ENCODE data around the gene NBEA.

NBEA gene

DNA sequence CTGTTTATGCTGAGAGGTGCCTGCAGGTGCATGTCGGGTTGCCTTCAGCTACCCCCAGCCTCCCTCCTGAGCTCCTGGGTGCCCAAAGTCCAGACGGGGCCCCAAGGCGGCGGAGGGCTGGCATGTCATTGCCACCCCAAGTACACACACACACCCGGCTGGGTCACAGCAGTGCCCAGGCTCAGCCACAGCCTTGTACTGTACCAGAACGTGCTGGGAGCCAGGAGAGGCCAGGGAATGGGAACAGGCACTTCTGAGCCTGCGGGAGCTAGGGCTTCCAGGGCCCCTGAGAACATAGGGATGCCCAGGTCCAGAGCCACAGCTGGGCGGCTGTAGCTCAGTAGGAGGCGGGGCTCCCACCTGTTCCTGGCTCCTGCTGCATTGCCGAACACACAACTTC, 585.4 kb downstream of the NBEA start:
- H3K36me3 ChIP-seq (ENCODE audit: insufficient read depth, low read length): no peaks in the 10 kb centered on the region

GRCh38 chr13:35530147-35530546, 588.1 kb downstream of the NBEA start:
- no peak overlapping the region for H3K27ac ChIP-seq (ENCODE audit: low read depth, low read length)
- H2AFZ ChIP-seq (ENCODE audit: low read length, unreplicated experiment): no peak overlapping the region
- H3K4me1 ChIP-seq (ENCODE audit: control insufficient read depth, insufficient read depth, low read length, unreplicated experiment): no peaks in the 10 kb centered on the region
- H3K36me3 ChIP-seq (ENCODE audit: insufficient read depth, low read length): no peaks in the 10 kb centered on the region
- H3K4me3 ChIP-seq (ENCODE audit: low read depth, low read length): no peak overlapping the region
- no peaks in the 10 kb centered on the region for H3K27me3 ChIP-seq (ENCODE audit: insufficient read depth, low read length)
- H3K79me2 ChIP-seq (ENCODE audit: control insufficient read depth, insufficient read depth, low read length, unreplicated experiment): no peaks in the 10 kb centered on the region

More for the DNA sequence above, 585.4 kb downstream of the NBEA start:
- H3K27ac ChIP-seq (ENCODE audit: low read depth, low read length): no peak overlapping the region
- no peaks in the 10 kb centered on the region for H3K4me1 ChIP-seq (ENCODE audit: control insufficient read depth, insufficient read depth, low read length, unreplicated experiment)
- H3K27me3 ChIP-seq (ENCODE audit: insufficient read depth, low read length): no peaks in the 10 kb centered on the region
- no peaks in the 10 kb centered on the region for H3K79me2 ChIP-seq (ENCODE audit: control insufficient read depth, insufficient read depth, low read length, unreplicated experiment)
- no peak overlapping the region for H3K4me3 ChIP-seq (ENCODE audit: low read depth, low read length)
- H2AFZ ChIP-seq (ENCODE audit: low read length, unreplicated experiment): no peak overlapping the region

- no peaks in the 10 kb centered on the region for H3K27me3 ChIP-seq (ENCODE audit: insufficient read depth, low read length)
- no peak overlapping the region for H3K4me3 ChIP-seq (ENCODE audit: low read depth, low read length)
- no peaks in the 10 kb centered on the region for H3K4me1 ChIP-seq (ENCODE audit: control insufficient read depth, insufficient read depth, low read length, unreplicated experiment)
- H2AFZ ChIP-seq (ENCODE audit: low read length, unreplicated experiment): no peak overlapping the region
- no peak overlapping the region for H3K27ac ChIP-seq (ENCODE audit: low read depth, low read length)
- H3K36me3 ChIP-seq (ENCODE audit: insufficient read depth, low read length): no peaks in the 10 kb centered on the region
- H3K79me2 ChIP-seq (ENCODE audit: control insufficient read depth, insufficient read depth, low read length, unreplicated experiment): no peaks in the 10 kb centered on the region
These were observed 588.5 kb downstream of the NBEA start for GRCh38 chr13:35530581-35530980.

DNA sequence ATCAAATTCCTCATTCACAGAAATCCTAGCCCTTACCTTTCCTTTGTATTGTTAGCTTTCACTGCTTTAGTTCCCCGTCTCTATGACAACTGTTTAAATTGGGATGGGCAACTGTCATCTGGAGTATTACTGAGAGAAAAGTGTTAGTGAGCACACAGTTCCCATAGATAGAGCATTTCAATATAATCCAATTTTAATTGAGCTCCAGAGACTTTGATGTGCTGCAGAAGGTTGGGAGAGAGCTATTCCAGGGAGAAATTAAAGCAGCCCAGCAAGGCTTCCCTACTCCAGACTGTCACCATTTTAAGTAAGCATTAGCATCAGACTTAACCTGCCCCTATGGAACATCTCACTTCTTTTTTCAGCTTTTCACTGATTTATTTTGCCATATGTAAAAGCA, 589.5 kb downstream of the NBEA start:
- no peaks in the 10 kb centered on the region for H3K4me1 ChIP-seq (ENCODE audit: control insufficient read depth, insufficient read depth, low read length, unreplicated experiment)
- H2AFZ ChIP-seq (ENCODE audit: low read length, unreplicated experiment): no peak overlapping the region
- H3K27me3 ChIP-seq (ENCODE audit: insufficient read depth, low read length): no peaks in the 10 kb centered on the region
- H3K27ac ChIP-seq (ENCODE audit: low read depth, low read length): no peak overlapping the region
- no peaks in the 10 kb centered on the region for H3K36me3 ChIP-seq (ENCODE audit: insufficient read depth, low read length)
- no peaks in the 10 kb centered on the region for H3K79me2 ChIP-seq (ENCODE audit: control insufficient read depth, insufficient read depth, low read length, unreplicated experiment)
- no peak overlapping the region for H3K4me3 ChIP-seq (ENCODE audit: low read depth, low read length)

DNA sequence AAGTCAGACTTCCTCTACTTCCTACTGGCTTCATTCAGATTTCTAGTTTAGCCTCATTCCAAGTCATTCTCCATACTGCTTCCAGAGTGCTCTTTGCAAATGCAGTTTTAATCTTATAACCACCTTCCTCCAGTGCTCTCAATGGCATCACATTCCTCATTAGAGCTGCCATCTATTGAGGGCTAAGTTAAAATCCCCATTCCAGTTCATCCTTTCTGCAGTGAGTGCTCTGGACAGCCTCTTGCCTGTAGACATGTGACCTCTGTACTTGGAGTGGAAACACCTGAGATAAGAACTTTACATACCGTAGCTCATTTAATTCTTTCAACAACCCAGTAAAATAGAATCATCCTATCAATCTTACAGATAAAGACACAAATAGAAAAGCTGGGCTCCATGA, 592.3 kb downstream of the NBEA start:
- Histone ChIP-seq H3K4me3 (ENCODE audit: low read depth, low read length) (no peak overlapping the region), H3K4me1 (ENCODE audit: control insufficient read depth, insufficient read depth, low read length, unreplicated experiment) (no peaks in the 10 kb centered on the region), H3K27ac (ENCODE audit: low read depth, low read length) (no peak overlapping the region), H3K36me3 (ENCODE audit: insufficient read depth, low read length) (no peaks in the 10 kb centered on the region), H3K27me3 (ENCODE audit: insufficient read depth, low read length) (no peaks in the 10 kb centered on the region), H2AFZ (ENCODE audit: low read length, unreplicated experiment) (no peak overlapping the region), H3K79me2 (ENCODE audit: control insufficient read depth, insufficient read depth, low read length, unreplicated experiment) (no peaks in the 10 kb centered on the region)

DNA sequence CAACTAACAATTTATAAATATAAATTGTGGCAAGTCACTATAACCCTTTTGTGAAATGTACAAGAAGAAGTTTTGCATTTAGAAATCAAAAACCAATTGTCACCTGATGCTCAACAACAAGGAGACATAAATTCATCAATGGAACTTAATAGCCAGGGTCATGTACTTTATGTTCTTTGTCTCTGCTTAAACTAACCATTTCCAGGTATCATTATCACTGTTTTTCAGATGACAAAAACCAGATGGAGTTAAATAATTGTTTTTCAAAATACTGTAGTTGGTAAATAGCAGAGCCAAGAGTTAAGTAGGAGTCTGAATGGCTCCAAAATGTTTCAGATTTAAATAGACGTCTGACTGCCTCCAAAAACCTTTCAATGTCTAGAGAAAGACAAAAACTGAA, 606.7 kb downstream of the NBEA start:
- Histone ChIP-seq H2AFZ (ENCODE audit: low read length, unreplicated experiment) (no peak overlapping the region), H3K27ac (ENCODE audit: low read depth, low read length) (no peak overlapping the region), H3K4me3 (ENCODE audit: low read depth, low read length) (no peak overlapping the region), H3K79me2 (ENCODE audit: control insufficient read depth, insufficient read depth, low read length, unreplicated experiment) (no peaks in the 10 kb centered on the region), H3K27me3 (ENCODE audit: insufficient read depth, low read length) (no peaks in the 10 kb centered on the region), H3K4me1 (ENCODE audit: control insufficient read depth, insufficient read depth, low read length, unreplicated experiment) (peaks cover 36% of the 10 kb centered on the region), H3K36me3 (ENCODE audit: insufficient read depth, low read length) (no peaks in the 10 kb centered on the region)

DNA sequence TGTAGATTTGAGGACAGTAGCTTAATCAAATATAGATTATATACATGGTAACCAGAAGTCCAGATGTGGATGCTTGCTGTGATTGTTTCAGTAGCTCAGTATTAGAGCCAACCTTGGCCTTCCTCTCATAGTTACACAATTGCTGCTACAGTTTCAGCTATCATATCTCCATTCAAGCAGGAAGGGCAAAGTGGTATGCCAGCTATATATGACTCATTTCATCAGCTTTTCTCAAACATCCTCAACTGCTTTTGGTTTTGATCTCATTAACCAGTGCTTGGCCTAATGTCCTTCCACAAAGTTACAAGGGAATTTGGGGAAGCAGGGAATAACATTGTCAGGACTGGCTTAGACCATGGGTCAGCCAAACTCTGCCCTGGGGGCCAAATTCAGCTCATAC, 607.4 kb downstream of the NBEA start:
- Histone ChIP-seq H2AFZ (ENCODE audit: low read length, unreplicated experiment) (no peak overlapping the region), H3K4me3 (ENCODE audit: low read depth, low read length) (no peak overlapping the region), H3K27ac (ENCODE audit: low read depth, low read length) (peak overlapping the region; percentile 36), H3K4me1 (ENCODE audit: control insufficient read depth, insufficient read depth, low read length, unreplicated experiment) (peaks cover 43% of the 10 kb centered on the region), H3K79me2 (ENCODE audit: control insufficient read depth, insufficient read depth, low read length, unreplicated experiment) (no peaks in the 10 kb centered on the region), H3K36me3 (ENCODE audit: insufficient read depth, low read length) (no peaks in the 10 kb centered on the region), H3K27me3 (ENCODE audit: insufficient read depth, low read length) (no peaks in the 10 kb centered on the region)

DNA sequence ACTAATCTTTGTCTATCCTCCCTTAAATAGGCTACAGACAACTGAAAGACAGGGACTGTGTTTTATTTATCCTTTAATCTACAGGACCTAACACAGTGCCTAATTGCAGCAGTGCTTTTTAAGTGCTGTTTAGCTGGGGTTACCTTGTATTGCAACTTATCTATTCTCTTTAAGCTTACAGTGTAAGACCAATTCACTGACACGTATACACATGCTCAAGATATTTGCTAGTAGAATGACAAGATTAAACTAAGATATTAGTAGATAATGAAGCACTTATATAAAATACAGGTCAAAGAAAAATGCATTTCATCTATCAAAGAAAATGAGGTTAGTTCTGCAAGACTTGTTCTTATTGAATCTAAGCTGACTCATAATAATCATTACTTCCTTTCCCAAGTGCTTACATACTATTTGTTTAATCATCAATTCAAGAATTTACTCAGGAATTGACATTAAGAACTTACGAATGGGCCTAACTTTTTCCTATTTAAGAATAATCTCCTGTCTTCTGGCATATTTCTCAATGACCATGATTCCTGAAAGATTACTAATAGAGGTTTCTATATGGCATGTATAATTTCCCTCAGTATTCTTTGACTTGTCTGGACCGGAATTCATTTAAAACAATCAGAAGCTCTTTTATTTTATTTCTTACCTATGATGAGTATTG, 610.2 kb downstream of the NBEA start:
- Histone ChIP-seq H3K4me3 (ENCODE audit: low read depth, low read length) (no peak overlapping the region), H2AFZ (ENCODE audit: low read length, unreplicated experiment) (peak overlapping the region; percentile 32), H3K27ac (ENCODE audit: low read depth, low read length) (peak overlapping the region; percentile 80), H3K27me3 (ENCODE audit: insufficient read depth, low read length) (no peaks in the 10 kb centered on the region), H3K79me2 (ENCODE audit: control insufficient read depth, insufficient read depth, low read length, unreplicated experiment) (no peaks in the 10 kb centered on the region), H3K36me3 (ENCODE audit: insufficient read depth, low read length) (no peaks in the 10 kb centered on the region), H3K4me1 (ENCODE audit: control insufficient read depth, insufficient read depth, low read length, unreplicated experiment) (peaks cover 44% of the 10 kb centered on the region)

GRCh38 chr13:35554972-35555623, 613.0 kb downstream of the NBEA start:
- no peaks in the 10 kb centered on the region for H3K36me3 ChIP-seq (ENCODE audit: insufficient read depth, low read length)
- no peaks in the 10 kb centered on the region for H3K27me3 ChIP-seq (ENCODE audit: insufficient read depth, low read length)
- H3K27ac ChIP-seq (ENCODE audit: low read depth, low read length): no peak overlapping the region
- no peak overlapping the region for H2AFZ ChIP-seq (ENCODE audit: low read length, unreplicated experiment)
- H3K79me2 ChIP-seq (ENCODE audit: control insufficient read depth, insufficient read depth, low read length, unreplicated experiment): no peaks in the 10 kb centered on the region
- peaks cover 31% of the 10 kb centered on the region for H3K4me1 ChIP-seq (ENCODE audit: control insufficient read depth, insufficient read depth, low read length, unreplicated experiment)
- H3K4me3 ChIP-seq (ENCODE audit: low read depth, low read length): no peak overlapping the region

DNA sequence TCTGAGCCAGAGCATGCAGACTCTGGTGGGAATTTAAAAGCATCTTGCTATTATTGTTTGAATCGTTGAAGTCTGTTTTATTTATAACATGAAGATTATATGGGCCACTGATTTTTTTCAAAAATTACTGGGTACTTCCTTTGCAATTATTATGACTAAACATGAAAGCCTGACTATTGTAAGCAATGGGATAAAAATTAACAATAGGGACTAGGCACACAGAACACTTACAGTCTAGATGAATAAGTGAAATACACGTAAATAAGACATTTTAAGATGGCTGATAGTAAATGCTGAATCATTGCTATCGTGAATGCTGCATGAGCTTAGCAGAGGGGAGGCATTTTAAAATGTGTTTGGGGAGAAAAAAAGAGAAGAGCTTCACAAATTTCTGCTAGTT, 615.4 kb downstream of the NBEA start:
- Histone ChIP-seq H3K36me3 (ENCODE audit: insufficient read depth, low read length) (no peaks in the 10 kb centered on the region), H3K27me3 (ENCODE audit: insufficient read depth, low read length) (no peaks in the 10 kb centered on the region), H3K79me2 (ENCODE audit: control insufficient read depth, insufficient read depth, low read length, unreplicated experiment) (no peaks in the 10 kb centered on the region), H2AFZ (ENCODE audit: low read length, unreplicated experiment) (no peak overlapping the region), H3K4me3 (ENCODE audit: low read depth, low read length) (no peak overlapping the region), H3K27ac (ENCODE audit: low read depth, low read length) (no peak overlapping the region), H3K4me1 (ENCODE audit: control insufficient read depth, insufficient read depth, low read length, unreplicated experiment) (peaks cover 19% of the 10 kb centered on the region)

DNA sequence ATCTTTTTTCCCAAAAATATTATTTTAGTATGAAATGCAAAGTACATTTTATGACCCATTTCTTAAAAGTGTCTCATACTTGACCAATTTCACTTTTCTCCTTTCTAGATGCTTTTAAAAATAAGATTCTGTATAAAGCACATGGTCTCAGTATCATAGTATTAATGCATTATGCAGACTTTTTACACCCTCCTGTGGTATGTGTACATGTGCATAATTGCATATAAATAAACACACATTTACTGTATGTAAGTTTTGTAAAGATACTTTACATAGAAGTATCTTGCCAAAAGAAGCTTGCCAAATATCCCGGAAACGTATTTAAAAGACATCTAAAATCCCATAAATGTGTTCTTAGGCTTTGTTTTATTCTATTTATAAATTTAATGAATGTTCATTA, 619.5 kb downstream of the NBEA start:
- Histone ChIP-seq H3K79me2 (ENCODE audit: control insufficient read depth, insufficient read depth, low read length, unreplicated experiment) (no peaks in the 10 kb centered on the region), H3K27ac (ENCODE audit: low read depth, low read length) (no peak overlapping the region), H2AFZ (ENCODE audit: low read length, unreplicated experiment) (no peak overlapping the region), H3K27me3 (ENCODE audit: insufficient read depth, low read length) (no peaks in the 10 kb centered on the region), H3K4me1 (ENCODE audit: control insufficient read depth, insufficient read depth, low read length, unreplicated experiment) (no peaks in the 10 kb centered on the region), H3K36me3 (ENCODE audit: insufficient read depth, low read length) (no peaks in the 10 kb centered on the region), H3K4me3 (ENCODE audit: low read depth, low read length) (no peak overlapping the region)
